Activated CD8-positive, alpha-beta T cell treated with anti-CD3 and anti-CD28 coated beads for 36 hours (primary cell): ENCODE measurements around the gene TYROBP. TPM values are rescaled to one million over a fixed set of nuclear protein-coding genes. Genes with fewer than 3 reads are reported as not detected.

Experiments
- ATAC-seq: fragments of 200-7000 bp; cut with Tn5 transposase; one replicate; pipeline ENCODE4 v1.10.0; 2021; ENCODE audit warnings: mild to moderate bottlenecking, moderate library complexity
- CTCF ChIA-PET: fragments of 350-600 bp; sonication (Branson Sonifier 250); formaldehyde crosslinking; loops from one replicate; lab custom pipeline; 2021; ENCODE audit warnings: antibody characterized with exemption; lab: Charles Lee
- POLR2A ChIA-PET: fragments of 350-600 bp; sonication (Branson Sonifier 250); formaldehyde crosslinking; loops from one replicate; lab custom pipeline; 2021; ENCODE audit warnings: antibody characterized with exemption; lab: Charles Lee
- DNase-seq: peaks from one replicate; pipeline ENCODE4 v3.0.0-alpha.2; 2020
- H3K27ac Mint-ChIP-seq: one replicate; pipeline ENCODE4 v1.8.0; 2021; ENCODE audit warnings: mild to moderate bottlenecking, mixed read lengths
- H3K27me3 Mint-ChIP-seq: one replicate; pipeline ENCODE4 v1.8.0; 2021; ENCODE audit warnings: mixed read lengths
- H3K36me3 Mint-ChIP-seq: one replicate; pipeline ENCODE4 v1.8.0; 2021; ENCODE audit warnings: low read depth, mixed read lengths
- H3K4me1 Mint-ChIP-seq: one replicate; pipeline ENCODE4 v1.8.0; 2021; ENCODE audit warnings: low read depth, mixed read lengths
- H3K4me3 Mint-ChIP-seq: one replicate; pipeline ENCODE4 v1.8.0; 2021; ENCODE audit warnings: mild to moderate bottlenecking, moderate library complexity, mixed read lengths
- H3K9me3 Mint-ChIP-seq: one replicate; pipeline ENCODE4 v1.8.0; 2021; ENCODE audit warnings: mixed read lengths
- CTCF ChIP-seq: fragments of 200-600 bp; IDR thresholded peaks from one replicate; pipeline ENCODE4 v1.8.0; 2022; ENCODE audit warnings: antibody characterized with exemption, mild to moderate bottlenecking
- intact Hi-C: fragments of 100-400 bp; cut with micrococcal nuclease; formaldehyde crosslinking; loops from one replicate; pipeline ENCODE4 v1.10.0; 2022
- total RNA-seq, 2 experiments: library from RNA; stranded (reverse); gene quantifications; one replicate each; pipeline ENCODE4 v1.2.3, GENCODE V29; 2021

Gene TYROBP
- total RNA-seq, 2 experiments from 2014 or later = 0.81 to 1.5 TPM

GRCh38 chr19:35868823-35869326 is 39.2 kb downstream of the TYROBP start:
- ChIA-PET CTCF (interaction anchor here (1.0 kb wide), 1 partner anchor 90 kb away, joined by 3 read pairs; no protein-coding TSS in a partner anchor), POLR2A (interaction anchor here (0.7 to 1.6 kb wide), 5 partner anchors 12 to 128 kb away, joined by 3 to 4 read pairs (median 3); partner anchors contain the start of genes KIRREL2, PSENEN and U2AF1L4)
- H3K9me3 Mint-ChIP-seq = no peaks in the 10 kb centered on the region
- DNase-seq = no peak
- H3K4me3 Mint-ChIP-seq = no peak overlapping the region
- H3K27me3 Mint-ChIP-seq = peaks cover 39% of the 10 kb centered on the region
- peaks cover 13% of the 10 kb centered on the region for H3K4me1 Mint-ChIP-seq
- H3K27ac Mint-ChIP-seq = no peak overlapping the region
- ATAC-seq = no peak
- no peaks in the 10 kb centered on the region for H3K36me3 Mint-ChIP-seq
- no peak for TF ChIP-seq CTCF
- intact Hi-C loops = no loop called here

- peaks cover 39% of the 10 kb centered on the region for H3K27me3 Mint-ChIP-seq
- ATAC-seq (peak; percentile 71), DNase-seq (peak; percentile 73)
- no peak for TF ChIP-seq CTCF
- H3K27ac Mint-ChIP-seq = no peak within 1 kb of the TSS
- ChIA-PET POLR2A (interaction anchor here (0.7 to 1.5 kb wide), 3 partner anchors 11 to 129 kb away, joined by 3 read pairs; partner anchors contain the start of gene KIRREL2), CTCF (interaction anchor here (1.0 kb wide), 1 partner anchor 90 kb away, joined by 3 read pairs; no protein-coding TSS in a partner anchor)
- H3K4me1 Mint-ChIP-seq = peaks cover 13% of the 10 kb centered on the region
- no peaks in the 10 kb centered on the region for H3K36me3 Mint-ChIP-seq
- intact Hi-C loops = no loop called here
- H3K4me3 Mint-ChIP-seq = no peak within 1 kb of the TSS
- H3K9me3 Mint-ChIP-seq = no peaks in the 10 kb centered on the region
These were observed 39.8 kb downstream of the TYROBP start, which contains the start of gene APLP1 for GRCh38 chr19:35868172-35868822. Gene APLP1 (plus strand): TSS chr19:35868574. CDS start chr19:35868637, 63 bp downstream.

GRCh38 chr19:35863018-35863417 is 45.1 kb downstream of the TYROBP start:
- DNase-seq (no peak), ATAC-seq (no peak)
- CTCF ChIA-PET = no interaction called here
- no peaks in the 10 kb centered on the region for H3K36me3 Mint-ChIP-seq
- H3K27ac Mint-ChIP-seq = no peak overlapping the region
- H3K9me3 Mint-ChIP-seq = no peaks in the 10 kb centered on the region
- no peak overlapping the region for H3K4me3 Mint-ChIP-seq
- POLR2A ChIA-PET = no interaction called here
- H3K4me1 Mint-ChIP-seq = peaks cover 6% of the 10 kb centered on the region
- peaks cover 52% of the 10 kb centered on the region for H3K27me3 Mint-ChIP-seq
- intact Hi-C loops = no loop called here
- TF ChIP-seq CTCF = no peak

GRCh38 chr19:35862528-35862927 is 45.6 kb downstream of the TYROBP start:
- TF ChIP-seq CTCF = no peak
- Mint-ChIP-seq H3K9me3 (no peaks in the 10 kb centered on the region), H3K27me3 (peaks cover 47% of the 10 kb centered on the region), H3K27ac (no peak overlapping the region), H3K36me3 (no peaks in the 10 kb centered on the region), H3K4me1 (peaks cover 6% of the 10 kb centered on the region), H3K4me3 (no peak overlapping the region)
- ChIA-PET POLR2A (no interaction called here), CTCF (no interaction called here)
- DNase-seq (no peak), ATAC-seq (no peak)
- intact Hi-C loops = no loop called here

- Mint-ChIP-seq H3K9me3 (no peaks in the 10 kb centered on the region), H3K4me1 (peaks cover 9% of the 10 kb centered on the region), H3K4me3 (no peak overlapping the region), H3K36me3 (no peaks in the 10 kb centered on the region), H3K27ac (no peak overlapping the region), H3K27me3 (peaks cover 49% of the 10 kb centered on the region)
- ATAC-seq (no peak), DNase-seq (no peak)
- intact Hi-C loops = no loop called here
- ChIA-PET CTCF (no interaction called here), POLR2A (interaction anchor here (1.1 kb wide), 1 partner anchor 9 kb away, joined by 5 read pairs; the partner anchor contains the start of gene NPHS1)
- no peak for TF ChIP-seq CTCF
These were observed 46.4 kb downstream of the TYROBP start for GRCh38 chr19:35861640-35862160.
